GM18870 (cell line): Measurements from ENCODE around the gene DOK1.

ENCODE experiments used
- ATAC-seq: cut with Tn5 transposase; IDR thresholded peaks from one replicate; pipeline ENCODE4 v1.9.1; 2021; ENCODE audit warnings: moderate library complexity; ENCODE audit not compliant: unreplicated experiment

The DOK1 gene

DNA sequence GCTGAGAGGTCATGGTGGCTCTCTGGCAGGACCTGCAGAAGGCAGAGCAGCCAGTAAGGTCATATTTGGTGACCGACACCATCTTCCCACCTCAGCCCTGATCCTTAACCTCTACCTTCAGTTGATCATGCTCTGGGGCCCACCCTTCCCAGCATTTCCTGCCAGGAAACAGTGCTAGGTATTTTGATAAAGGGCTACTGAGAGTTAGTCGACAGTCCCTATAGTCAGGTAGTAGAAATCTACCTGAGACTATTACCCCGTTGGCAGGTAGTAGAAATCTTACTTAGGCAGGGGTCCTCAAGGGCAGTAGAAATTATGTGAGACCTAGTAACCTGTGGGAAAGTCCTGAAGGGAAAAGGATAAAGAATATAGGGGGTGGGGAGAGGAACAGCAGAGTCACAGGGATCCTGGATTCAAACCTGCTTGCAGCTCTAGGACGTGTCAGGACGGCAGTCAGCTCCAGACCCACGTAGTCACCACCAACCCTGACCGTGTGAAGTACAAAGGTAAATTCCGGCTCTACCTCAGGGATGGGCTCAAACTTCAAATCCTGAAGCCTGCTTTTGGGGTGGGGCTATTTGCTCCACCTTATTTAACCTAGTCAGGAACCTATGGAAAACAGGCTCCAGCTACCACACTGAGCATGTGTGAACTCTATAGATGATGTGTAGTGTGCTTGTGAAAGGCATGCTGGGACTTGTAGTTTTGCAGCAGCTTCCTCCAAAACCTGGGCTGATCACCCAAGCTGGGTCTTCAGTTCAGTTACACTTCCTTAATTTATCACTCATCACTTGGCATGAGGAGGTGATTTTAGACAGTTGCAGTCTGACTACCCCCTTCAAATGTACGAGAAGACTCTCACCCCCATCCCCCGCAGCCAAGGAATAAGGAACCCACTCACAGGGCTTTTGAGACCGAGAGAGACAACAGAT lies 28.5 kb upstream of the DOK1 start, which contains the start of gene DQX1:
Gene DQX1, minus strand, starts transcription at position 515 of the 932 bp plus-strand sequence. Its CDS starts 502 bp downstream, at position 13.
- no peak for ATAC-seq

DNA sequence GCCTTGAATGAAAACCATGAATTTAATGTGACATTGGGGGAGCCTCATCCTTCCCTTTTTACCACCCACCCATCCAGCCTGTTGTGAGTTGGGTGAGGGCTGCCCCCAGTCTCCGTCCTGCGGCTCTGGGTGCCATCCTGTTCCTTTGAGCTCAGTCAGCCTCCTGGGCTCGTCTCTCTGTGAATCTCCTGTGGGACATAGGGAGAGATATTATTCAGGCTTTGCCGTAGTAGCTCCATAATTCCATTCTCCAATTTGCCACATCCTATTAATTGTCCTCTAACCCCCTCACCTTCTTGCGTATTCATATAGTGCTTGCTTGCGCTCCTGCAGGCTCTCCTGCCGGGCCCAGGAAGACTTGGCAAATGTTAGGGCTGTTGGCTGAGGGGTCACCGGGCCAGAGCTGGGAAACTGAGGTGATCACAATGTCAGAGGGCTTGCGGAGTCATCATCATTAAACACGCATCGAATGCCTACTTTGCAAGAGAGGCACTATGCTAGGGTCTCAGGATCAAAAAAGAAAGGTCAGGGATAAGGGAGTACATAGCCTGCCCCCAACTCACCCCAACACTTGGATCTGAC lies 27.8 kb upstream of the DOK1 start:
- ATAC-seq, result no peak

DNA sequence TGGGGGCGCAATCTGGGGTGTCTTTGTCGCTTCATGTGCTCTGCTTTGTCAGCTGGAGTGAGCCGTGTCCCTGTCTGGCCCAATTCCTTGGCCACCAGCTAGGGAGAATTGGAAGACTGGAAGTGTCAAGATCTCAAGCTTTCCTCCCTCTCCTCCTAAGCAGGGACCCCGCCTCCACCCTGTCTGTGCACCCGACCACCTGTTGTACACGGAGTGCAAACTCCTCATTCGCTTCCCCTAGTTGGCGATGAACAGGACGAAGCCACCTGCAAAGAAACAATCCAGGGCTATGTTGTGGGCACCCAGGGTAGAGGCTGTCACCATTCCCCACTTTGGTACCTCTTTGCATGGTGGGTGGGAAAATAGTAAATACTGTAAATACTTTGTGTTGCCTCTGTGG lies 26.8 kb upstream of the DOK1 start:
- no peak for ATAC-seq

DNA sequence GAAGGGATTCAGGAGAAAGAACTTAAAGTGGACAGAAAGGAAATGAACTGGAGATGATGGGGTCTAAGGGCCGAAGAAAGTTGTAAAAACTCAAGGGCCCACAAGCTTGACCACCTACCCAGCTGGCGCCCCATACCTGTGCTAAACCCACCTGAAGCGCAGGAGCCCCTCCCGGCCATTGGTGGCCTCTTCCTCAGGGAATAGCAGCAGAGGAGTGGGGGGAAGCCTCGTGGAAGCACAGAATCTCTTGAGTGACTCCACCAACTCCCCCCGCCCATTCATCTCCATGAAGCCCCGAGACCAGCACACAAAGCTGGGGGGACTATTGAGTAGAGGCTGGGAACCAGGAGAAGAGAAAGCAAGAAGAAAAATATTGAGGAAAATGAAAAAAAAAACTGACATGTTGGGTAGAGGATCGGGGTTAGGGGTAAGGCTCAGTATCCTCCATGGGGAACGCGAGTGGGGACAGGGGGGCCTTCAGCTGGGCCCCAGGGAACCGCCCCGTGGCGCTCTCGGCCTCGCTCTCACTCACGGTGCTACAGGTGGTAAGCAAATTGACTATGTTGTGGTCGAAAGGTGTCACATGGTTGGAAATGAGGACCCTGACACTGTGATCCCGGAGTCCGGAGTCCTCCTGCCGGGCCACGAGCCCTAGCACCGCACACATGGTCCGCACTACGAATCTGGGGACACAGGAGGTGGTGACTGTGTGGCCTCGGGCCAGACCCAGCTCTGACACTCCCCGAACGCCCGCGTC lies 25.7 kb upstream of the DOK1 start:
- ATAC-seq, result peak; percentile 4

DNA sequence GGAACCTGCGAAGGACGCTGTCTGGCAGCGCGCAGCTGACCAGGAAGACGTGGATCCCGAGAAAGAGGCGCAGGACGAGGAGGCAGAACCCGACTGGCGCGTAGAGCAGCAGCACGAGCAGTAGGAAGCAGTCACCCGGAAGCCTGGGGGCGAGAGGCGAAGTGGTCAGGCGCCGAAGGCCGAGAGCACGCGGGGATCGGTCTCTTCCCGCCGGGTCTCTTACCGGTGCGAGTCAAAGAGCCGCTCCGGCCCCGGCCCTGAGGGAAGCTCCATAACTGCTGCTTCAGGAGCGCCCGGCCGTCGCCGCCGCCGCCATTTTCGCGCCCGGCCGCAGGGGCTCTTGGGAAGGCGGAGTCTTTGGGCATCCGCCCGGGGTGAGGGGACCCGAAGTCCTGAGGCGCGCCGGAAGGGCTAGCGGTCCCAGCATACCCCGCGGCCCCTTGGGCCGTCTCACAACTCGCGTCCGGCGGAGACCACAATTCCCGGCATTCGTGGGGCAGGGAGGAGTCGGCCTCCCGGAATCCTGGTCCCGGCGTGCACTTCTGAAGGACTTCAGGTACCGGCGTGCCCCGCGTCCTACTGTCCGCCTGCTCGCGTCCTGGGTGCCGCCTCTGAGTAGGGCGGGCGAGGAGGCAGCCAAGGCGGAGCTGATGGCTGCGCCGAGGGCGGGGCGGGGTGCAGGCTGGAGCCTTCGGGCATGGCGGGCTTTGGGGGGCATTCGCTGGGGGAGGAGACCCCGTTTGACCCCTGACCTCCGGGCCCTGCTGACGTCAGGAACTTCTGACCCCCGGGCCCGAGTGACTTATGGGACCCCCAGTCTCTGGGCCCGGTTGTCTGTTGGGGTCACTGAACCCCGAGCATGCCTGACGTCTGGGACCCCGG lies 24.9 kb upstream of the DOK1 start, which contains the start of the genes AUP1 and HTRA2:
Gene AUP1, minus strand, starts transcription at position 350 of the 882 bp plus-strand sequence. Its CDS starts 77 bp downstream, at position 273.
Gene HTRA2, plus strand, starts transcription at position 577 of the 882 bp plus-strand sequence. Its CDS starts 74 bp downstream, at position 651.
- ATAC-seq, result peak; percentile 76

DNA sequence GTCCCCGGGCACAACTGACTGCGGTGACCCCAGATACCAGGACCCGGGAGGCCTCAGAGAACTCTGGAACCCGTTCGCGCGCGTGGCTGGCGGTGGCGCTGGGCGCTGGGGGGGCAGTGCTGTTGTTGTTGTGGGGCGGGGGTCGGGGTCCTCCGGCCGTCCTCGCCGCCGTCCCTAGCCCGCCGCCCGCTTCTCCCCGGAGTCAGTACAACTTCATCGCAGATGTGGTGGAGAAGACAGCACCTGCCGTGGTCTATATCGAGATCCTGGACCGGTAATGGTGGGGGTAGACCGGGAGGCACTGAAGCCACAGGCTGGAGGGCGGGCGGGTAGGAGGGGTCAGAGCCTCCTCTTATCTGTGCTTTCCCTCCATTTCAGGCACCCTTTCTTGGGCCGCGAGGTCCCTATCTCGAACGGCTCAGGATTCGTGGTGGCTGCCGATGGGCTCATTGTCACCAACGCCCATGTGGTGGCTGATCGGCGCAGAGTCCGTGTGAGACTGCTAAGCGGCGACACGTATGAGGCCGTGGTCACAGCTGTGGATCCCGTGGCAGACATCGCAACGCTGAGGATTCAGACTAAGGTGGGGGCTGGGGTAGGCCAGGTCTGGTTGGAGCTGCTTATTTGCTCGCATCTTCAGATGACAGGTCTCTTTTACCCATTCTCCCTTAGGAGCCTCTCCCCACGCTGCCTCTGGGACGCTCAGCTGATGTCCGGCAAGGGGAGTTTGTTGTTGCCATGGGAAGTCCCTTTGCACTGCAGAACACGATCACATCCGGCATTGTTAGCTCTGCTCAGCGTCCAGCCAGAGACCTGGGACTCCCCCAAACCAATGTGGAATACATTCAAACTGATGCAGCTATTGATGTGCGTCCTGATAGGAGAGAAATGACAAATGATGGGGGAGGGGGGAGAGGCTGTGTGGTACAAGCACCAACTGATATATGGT lies 24.0 kb upstream of the DOK1 start:
- ATAC-seq, result peak; percentile 32

DNA sequence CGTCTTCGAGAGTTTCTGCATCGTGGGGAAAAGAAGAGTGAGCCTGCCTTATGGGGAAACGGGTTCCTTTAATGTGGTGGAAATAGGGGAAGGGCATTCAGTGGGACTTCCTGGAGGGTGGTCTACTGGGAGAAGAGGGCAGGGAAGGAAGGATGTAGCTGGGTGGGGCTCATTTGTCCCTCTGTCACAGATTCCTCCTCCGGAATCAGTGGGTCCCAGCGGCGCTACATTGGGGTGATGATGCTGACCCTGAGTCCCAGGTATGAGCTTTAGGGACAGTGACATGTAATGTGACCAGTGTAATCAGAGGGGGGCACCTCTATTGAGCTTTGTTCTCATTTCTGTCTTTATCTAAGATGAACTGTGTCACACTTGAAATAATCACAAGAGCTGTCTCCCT lies 22.9 kb upstream of the DOK1 start:
- ATAC-seq, result no peak

DNA sequence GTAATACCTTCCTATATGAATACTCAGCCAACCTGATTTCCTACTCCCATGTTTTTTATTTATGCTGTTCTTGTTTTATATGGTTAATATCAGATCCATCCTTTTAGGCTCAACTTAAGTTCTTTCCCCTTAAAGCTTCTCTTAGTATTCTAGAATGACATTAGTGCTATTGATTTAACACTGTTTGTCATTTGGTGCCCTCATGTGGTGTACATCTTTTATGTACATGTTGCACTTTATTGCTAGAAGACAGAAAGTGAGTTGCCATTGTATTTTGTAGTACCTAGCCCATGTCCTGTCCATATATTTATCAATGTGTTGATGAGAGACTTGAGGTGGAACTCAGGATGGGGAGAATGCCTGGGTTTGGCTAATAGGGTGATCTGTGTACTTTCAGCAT lies 22.3 kb upstream of the DOK1 start:
- no peak for ATAC-seq

DNA sequence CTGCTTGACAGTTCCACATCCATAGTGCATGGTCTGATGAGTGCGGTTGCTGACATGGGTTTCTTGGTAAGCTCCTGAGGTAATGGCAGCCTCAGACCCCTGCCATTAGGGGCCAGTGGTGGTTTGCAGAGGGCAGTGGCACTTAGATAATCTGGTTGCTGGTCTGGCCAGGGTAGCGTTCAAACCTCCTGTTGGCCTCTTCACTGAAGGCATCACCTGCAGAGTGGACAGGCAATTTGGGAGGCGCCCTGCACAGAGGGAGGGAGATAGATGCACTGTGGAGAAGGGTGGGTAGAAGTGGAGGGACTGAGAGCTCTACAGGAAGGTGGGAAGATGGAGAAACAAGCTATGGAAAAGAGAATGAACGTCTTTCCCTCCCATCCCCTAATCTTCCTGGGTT lies 21.1 kb upstream of the DOK1 start:
- no peak for ATAC-seq

DNA sequence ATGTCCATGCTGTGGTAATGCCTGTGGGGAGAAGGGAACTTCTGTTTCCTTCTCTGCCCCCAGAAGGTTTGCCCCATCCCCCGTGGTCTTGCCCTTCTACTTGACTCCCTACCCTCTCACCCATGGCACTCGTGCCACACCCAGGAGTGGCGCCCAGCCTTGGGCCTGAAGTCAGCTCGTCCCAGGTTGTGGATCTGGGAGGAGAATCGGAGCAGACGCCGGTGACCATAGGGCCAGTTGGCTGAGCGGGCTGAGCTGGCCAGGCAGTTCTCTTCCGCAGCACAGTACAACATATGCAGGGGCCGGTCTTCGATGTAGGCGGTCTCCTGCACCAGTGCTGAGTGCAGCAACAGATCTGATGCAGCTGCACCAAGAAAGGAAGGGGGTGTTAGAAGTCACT lies 20.1 kb upstream of the DOK1 start:
- no peak for ATAC-seq

DNA sequence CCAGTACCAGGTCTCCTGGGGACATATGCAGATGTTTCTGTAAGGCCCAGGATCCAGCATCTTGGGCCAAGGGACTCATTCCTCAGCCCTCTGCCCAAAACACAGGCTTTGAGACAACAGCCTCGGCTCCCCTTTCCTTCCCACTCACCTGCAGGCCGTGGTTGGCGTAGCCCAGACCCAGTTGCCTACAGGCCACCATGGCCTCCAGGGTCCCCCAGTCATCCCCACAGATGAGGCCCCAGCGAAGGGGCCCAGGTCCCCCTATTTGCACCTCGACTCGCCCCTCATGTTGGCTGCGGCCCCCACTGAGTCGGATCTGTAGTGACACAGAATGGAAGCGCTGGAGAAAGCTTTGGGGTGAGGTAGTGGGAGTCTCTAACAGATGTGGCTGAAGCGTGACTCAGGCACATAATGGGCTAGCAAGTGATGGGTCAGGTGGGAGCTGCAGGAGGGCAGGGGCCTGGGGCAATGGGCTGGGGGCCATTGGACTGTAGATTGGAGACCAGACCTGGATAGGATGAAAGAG lies 19.0 kb upstream of the DOK1 start:
- ATAC-seq, result no peak

DNA sequence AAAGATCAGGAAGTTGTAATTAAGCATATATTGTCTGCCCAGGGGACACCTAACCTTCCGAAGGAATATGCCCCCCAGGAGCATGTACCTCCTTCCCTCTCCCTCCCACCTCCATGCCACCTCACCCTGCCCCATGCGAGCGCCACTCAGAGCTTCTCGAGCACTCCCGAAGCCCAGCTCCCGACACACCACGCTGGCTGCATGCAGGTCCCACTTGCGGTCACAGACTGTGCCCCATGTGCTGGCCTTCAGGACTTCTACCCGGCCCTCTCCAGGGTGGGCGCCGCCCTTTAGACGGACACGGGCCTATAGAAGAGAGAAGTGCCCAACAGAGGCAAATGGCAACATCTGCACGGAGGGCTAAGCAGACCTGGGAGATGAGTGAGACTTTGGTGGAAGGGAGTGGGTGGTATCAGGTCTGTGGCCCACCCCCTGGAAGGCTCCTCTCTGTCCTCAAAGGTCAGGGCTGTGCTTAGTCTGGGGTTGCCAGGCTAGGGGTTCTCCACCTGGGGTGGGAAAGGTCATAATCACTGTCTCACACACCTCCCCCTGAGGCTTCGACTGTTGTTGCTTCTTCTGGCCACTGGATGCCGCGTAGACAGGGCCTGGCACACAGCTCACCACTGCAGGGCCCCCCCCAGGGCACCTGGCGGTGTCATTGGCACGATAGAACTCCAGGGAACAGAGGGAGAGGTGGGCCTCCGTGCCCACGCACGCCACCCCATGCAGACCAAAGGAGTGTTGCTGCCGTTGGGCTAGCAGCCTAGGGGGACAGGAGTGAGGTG lies 18.2 kb upstream of the DOK1 start:
- ATAC-seq, result no peak

DNA sequence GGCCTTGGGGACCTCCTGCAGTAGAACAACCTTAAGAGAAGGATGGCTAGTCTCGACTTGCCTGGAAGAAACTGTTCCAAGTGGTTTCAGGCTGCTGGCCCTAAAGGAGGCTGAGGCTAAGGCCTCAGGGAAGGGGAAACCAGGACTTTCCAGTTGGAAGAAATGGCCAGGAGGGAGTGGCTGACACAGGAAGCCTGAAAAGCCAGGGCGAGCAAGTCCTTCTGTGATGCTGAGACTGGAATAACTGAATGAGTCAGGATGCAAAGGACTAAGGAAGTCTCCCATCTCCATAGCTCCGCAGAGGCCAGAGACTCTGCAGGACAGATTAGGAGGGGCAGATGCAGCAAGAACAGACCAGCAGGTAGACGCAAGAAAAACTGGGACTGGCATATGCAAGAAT lies 17.4 kb upstream of the DOK1 start:
- no peak for ATAC-seq

DNA sequence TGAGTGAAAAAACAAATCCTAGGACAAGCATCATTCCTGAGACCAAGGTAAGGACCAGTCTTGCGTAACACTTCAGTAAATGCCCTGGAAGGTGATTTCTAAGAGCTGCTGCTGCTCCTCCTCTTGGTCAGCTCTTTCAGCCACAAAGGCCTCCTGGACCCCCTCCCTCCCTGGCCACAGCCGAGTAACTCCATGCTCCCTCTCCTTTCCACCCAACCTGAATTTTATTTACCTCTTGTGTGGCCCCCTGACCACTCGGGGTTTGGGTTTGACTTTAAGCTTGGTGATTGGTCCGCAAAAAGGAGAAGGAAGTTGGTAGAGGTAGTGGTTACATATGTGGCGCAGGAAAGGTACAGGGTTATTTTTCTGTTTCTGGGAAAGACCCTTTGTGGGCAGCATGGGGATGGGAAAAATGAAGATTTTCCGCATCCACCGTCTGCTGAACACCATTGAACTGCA lies 15.6 kb upstream of the DOK1 start:
- ATAC-seq, result no peak

DNA sequence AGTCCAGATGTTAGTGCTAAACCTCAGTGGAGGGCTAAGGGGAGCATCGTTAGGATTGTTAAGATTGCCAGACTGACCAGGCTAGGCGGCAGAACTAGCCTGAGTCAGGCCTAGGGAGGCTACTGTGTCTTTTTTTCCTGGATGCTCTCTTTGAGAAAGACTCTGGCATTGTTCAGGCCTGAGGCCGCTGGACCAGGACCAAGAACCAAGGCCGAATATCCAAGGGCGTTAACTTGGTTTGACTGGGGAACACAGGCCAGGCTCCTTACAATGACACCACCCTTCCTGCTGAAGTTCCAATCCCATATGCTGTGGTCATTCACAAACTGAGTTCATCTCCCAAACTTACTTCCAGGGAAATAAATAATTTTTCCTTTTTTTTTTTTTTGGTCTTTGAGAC lies 14.2 kb upstream of the DOK1 start:
- no peak for ATAC-seq

DNA sequence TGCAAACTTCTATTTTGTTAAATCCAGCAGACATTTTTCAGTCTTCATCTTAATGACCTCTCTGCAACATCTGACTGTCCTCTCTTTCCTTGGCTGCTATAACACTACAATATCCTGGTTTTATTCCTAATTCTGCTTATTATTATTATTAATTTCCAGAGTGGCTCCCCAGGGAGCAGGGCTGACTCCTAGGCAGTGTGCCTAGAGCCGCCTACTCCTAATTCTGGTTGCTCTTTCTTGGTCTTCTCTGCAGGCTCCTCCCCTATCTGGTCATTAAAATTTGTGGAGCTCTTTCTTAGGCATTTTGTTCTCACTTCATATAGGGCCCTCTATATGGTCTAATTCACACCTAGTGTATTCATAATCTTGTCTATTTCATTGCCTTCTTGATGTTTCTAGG lies 11.5 kb upstream of the DOK1 start:
- no peak for ATAC-seq

DNA sequence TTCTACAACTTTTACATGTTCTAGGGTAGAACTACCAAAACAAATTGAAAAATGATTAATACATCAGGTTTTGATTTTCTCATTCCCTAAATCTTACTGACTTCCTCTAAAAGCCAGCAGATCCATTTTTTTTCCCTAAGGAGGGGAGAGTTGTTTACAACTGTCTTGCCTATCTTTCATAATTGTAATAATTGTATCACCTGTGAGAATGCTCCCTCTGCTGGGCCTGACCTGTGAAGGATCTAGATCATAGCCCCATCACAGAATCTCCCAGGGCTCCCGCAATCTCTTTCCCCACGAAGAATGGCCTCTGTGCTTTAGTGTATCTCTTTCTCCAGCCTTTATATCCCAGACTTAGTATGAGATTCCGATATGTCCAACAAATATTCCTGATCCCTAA lies 9.9 kb upstream of the DOK1 start:
- no peak for ATAC-seq

DNA sequence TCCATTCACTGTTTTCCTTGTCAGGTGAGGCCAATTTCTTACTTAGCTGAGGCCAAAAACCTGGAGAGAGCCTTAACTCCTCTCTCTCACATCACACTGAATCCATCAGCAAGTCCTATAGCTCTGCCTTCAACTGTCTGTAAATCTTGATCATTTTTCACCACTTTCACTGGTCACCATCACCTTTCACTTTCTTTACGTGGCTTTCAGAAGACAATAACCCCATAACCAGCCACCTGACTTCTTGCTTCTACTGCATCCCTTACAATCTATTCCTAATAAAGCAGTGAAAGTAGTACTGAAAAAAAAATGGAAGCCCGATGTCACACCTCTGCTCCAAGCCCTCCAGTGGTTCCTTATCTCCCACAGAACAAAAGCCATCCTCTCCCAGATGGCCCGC lies 8.5 kb upstream of the DOK1 start:
- ATAC-seq, result no peak
